GM21367 (cell line): ENCODE data around the gene CTNNA2.

Source experiments
- ATAC-seq: cut with Tn5 transposase; IDR thresholded peaks from one replicate; pipeline ENCODE4 v1.9.1; 2021; ENCODE audit not compliant: unreplicated experiment

CTNNA2 gene

DNA sequence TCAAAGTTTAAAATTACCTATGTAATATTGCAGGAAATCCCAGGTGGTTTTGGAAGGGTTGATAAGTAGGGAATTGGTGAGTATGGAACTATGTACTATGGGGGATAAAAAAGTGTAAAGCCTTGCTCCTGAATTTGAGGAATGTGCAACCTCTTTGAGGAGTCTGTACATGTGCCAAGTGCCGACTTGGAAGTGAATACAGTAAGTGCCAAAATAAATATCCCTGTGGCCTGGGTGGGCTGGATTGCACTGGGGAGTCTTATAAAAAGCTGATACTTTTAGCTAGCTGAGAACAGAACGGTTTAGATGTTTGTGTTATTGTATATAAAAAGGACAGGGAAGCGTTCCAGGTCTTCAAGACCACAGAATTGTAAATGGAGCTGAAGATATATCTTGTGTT is 1108.8 kb downstream of the CTNNA2 start:
- ATAC-seq, result no peak

GRCh38 chr2:80624062-80624461 is 1111.2 kb downstream of the CTNNA2 start:
- no peak for ATAC-seq

DNA sequence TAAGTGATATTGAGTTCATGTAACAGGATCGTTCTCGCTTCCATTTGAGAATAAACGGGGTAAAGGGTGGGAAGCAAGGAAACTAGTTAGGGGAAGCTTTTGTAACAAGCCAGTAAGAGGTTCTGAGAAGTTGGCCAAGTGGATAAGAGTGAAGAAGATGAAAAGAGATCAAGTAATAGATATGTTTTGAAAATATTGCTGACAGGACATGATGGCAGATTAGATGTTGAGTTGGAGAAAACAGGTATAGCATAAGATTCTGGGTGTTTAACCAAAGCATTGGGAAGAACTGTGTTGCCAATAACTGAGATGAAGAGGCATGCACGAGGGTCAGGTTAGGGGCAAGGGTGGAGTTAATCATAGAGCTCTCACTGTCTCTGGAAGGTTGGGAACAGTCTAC is 1121.7 kb downstream of the CTNNA2 start:
- no peak for ATAC-seq

DNA sequence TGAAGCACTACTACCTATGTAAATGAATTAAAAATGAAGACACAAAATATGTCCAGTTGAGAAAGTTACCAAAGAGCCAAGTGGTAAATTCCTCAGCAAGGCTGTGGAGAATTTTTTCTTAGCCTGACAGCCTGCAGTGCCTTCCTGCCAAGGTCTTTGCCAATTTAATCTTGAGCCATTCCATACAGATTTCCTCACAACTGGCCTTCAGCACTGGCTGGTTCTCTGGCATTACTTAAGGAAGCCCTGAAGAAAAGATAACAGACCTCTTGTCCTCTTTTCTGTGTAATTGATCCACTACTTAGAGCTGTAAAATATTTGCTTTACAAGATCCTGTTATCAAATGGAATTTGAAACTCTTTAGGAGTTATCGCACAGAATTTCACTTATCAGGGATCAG is 1125.9 kb downstream of the CTNNA2 start:
- no peak for ATAC-seq

- ATAC-seq, result no peak
Observed at GRCh38 chr2:80642465-80642864, 1129.6 kb downstream of the CTNNA2 start.

DNA sequence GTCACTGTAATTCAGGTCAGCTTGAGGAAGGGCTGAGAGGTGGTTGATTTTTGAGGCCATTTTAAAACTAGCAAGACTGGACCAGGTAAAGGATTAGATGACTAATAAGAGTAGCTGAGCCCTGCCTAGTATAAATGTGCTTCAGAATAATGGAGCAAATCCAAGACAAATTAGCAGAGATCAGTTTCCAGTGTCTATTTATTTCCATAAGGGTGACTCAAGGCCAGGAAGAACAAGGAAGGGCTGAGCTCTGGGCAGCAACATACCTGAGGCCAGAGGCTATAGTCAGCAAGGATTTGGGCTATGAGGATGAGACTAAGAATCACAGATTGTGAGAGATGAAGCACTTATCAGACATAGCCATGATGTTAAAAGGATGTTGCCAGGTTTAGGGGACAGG is 1130.7 kb downstream of the CTNNA2 start:
- ATAC-seq, result no peak

DNA sequence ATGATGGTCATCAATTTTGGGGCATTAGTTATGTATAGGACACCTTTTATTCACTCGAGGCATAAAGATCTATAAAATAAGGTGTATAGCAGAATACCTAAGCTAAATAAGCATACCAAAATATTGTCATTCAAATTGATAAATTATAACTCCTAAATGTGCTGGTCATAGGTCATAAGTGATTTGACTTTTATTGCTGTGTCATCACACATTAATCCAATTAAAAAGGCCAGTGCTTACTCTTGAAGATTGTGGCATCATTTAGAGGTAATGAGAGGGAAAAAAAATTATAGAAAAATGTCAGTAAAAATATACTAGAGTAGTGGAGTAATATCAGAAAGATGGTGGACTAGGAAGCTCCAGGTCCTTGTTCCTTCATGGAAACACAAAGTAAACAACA is 1138.6 kb downstream of the CTNNA2 start:
- no peak for ATAC-seq

DNA sequence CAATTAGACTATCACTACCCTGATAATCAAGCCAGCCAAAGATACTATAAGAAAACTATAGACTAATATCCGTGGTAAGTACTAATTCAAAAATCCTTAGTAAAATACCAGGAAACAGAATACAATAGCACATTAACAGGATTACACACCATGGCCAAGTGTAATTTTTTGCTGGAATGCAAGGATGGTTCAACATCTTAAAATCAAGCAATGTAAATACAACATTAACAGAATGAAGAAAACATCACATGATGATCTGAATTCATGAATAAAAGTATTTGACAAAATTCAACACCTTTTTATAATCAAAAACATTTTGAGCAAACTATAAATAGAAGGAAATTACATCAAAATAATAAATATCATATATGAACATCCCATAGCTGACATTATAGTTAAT is 1142.4 kb downstream of the CTNNA2 start:
- no peak for ATAC-seq

- no peak for ATAC-seq
Observed at GRCh38 chr2:80670763-80671162, 1157.9 kb downstream of the CTNNA2 start.

DNA sequence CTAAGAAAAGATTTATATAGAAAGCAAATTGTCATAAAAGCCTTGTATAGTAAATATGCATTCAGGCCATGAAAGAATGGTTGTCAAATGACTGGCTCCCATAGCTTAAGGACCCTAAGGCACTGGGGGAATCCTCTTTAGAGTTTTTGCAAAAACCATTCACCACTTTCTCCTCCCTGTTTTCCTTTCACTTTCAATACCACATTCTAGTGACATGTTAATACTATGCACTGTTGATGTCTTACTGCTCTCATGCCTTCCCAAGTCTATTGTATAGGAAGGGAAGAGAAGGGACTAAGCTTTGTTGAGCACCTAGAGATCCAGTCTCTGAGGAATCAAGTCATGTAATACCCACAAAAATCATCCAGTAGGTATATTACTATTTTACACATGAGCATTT is 1174.7 kb downstream of the CTNNA2 start:
- no peak for ATAC-seq

GRCh38 chr2:80689106-80689505 is 1176.3 kb downstream of the CTNNA2 start:
- no peak for ATAC-seq
